ENCODE results near the gene PPFIA1. TPM values are rescaled to one million over a fixed set of nuclear protein-coding genes. Genes with fewer than 3 reads are reported as not detected.
A peak's percentile ranks its signal among the peaks of the same experiment; 100 is the strongest.

Gene PPFIA1
- total and polyA plus RNA-seq, 10 of the 15 experiments (the other 5 are each of a cell fraction or from before 2014, with no cell fraction given) = 5.2 to 26.2 (median 15.8) TPM

DNA sequence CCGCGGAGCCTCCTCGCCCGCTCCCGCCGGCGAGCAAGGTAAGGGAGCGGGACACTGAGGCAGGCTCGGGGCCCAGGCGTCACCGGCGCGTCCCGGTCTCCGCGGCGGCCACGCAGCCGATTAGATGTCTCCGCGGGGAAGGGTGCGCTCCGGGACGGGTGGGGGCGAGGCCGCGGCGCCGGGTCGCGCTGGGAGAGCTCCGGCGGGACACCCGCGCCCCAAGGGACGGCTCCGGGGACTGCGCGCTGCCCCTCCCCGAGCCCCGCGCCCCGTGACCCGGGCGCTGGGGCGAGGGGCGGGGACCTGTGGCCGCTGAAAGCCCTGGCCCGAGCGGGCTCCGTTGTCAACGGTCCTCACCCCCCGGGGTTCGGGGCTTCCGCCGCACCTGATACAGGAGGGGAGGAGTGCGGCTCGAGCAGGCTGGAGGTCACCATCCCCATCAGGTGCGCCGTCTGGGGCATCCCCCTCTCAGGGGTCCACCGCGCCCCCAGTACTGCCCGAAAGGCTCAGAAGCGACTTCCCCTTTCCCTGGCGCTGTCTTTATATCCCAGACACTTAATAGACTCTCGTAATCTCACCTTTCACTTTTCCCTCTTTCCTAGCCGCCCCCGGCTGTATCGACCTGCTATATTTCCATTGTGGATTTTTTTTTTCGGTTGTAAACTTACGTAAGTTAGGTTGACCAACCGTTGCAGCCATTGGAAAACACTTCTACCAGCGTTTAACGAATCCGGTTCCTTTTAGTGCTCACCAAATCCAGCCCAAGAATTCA is 573 bp downstream of the PPFIA1 start (continued):
- no peak for TF ChIP-seq CREB1 (IDR thresholded peaks at IDR 0.05; ENCODE audit: low read depth)
- TF ChIP-seq ZBTB11 (CRISPR knock-in tag; IDR thresholded peaks at IDR 0.05) = no peak
- no peak for TF ChIP-seq YBX1 (IDR thresholded peaks at IDR 0.05)
- no peak for TF ChIP-seq SIX5 (IDR thresholded peaks at IDR 0.05; ENCODE audit: low read depth, low read length, severe bottlenecking)
- TF ChIP-seq TCF7 (IDR thresholded peaks at IDR 0.05; ENCODE audit: borderline replicate concordance) = no peak
- no peak for TF ChIP-seq ATF7 (IDR thresholded peaks at IDR 0.05; ENCODE audit: low read depth)
- TF ChIP-seq ETV6 (conservative IDR thresholded peaks at IDR 0.05 in 1 of 2, IDR thresholded peaks at IDR 0.05 in 1 of 2; ENCODE audit: borderline replicate concordance in 1 of 2, low read depth in 1 of 2) = no peak
- TF ChIP-seq ATF3 (IDR thresholded peaks at IDR 0.05; ENCODE audit: borderline replicate concordance, extremely low read depth, low read depth, low read length) = no peak
- TF ChIP-seq RAD21 (IDR thresholded peaks at IDR 0.05; ENCODE audit: insufficient read depth, low read depth, low read length) = peak; percentile 18; the same call in 1 of the 2 replicates
- no peak for TF ChIP-seq GABPA (IDR thresholded peaks at IDR 0.05; ENCODE audit: low read depth)
- no peak for TF ChIP-seq PML (IDR thresholded peaks at IDR 0.05; ENCODE audit: low read length)
- no peak for TF ChIP-seq EZH2 (IDR thresholded peaks at IDR 0.05; ENCODE audit: borderline replicate concordance, control insufficient read depth, low read depth, low read length)
- peak; percentile 78; the same call in 1 of the 2 replicates for TF ChIP-seq SMARCA5 (IDR thresholded peaks at IDR 0.05)
- no peak for TF ChIP-seq KAT2A (conservative IDR thresholded peaks at IDR 0.05; ENCODE audit: control insufficient read depth, low read depth, low read length)
- TF ChIP-seq MTA2 (IDR thresholded peaks at IDR 0.05; ENCODE audit: low read depth) = no peak
- TF ChIP-seq IKZF2 (IDR thresholded peaks at IDR 0.05) = peak in 1 of 2 experiments; percentile 22; a peak in 1 of 4 replicates
- TF ChIP-seq FOS (IDR thresholded peaks at IDR 0.05; ENCODE audit: borderline replicate concordance, extremely low read depth, insufficient read length) = no peak
- TF ChIP-seq TCF12 (IDR thresholded peaks at IDR 0.05; ENCODE audit: low read depth, low read length) = no peak
- no peak for TF ChIP-seq JUND (IDR thresholded peaks at IDR 0.05; ENCODE audit: low read depth, low read length)
- 0 out of 2 replicates have a peak, but pooled peaks have one; percentile 35 for TF ChIP-seq ZNF217 (IDR thresholded peaks at IDR 0.05)
- no peak for TF ChIP-seq SUPT20H (IDR thresholded peaks at IDR 0.05; ENCODE audit: borderline replicate concordance, control insufficient read depth, low read depth, low read length)
- no peak for TF ChIP-seq STAT1 (conservative IDR thresholded peaks at IDR 0.05)
- TF ChIP-seq FOXK2 (IDR thresholded peaks at IDR 0.05) = no peak
- TF ChIP-seq EED (IDR thresholded peaks at IDR 0.05; ENCODE audit: low read depth) = no peak
- TF ChIP-seq NFIC (IDR thresholded peaks at IDR 0.05; ENCODE audit: low read depth, low read length) = no peak
- no peak for TF ChIP-seq KLF5 (IDR thresholded peaks at IDR 0.05; ENCODE audit: partially characterized antibody)
- peak; percentile 40; the same call in 1 of the 2 replicates for TF ChIP-seq IKZF1 (conservative IDR thresholded peaks at IDR 0.05)
- TF ChIP-seq CEBPB (IDR thresholded peaks at IDR 0.05; ENCODE audit: borderline replicate concordance in 1 of 2, low read depth in 2 of 2, low read length in 2 of 2) = no peak
- no peak for TF ChIP-seq SUZ12 (IDR thresholded peaks at IDR 0.05; ENCODE audit: unreplicated experiment)

All from GM12878 (cell line).